CD14-positive monocyte (primary cell): Measurements from ENCODE around the gene RIT1. TPM values are rescaled to one million over a fixed set of nuclear protein-coding genes. Genes with fewer than 3 reads are reported as not detected.

ENCODE experiments used
- DNase-seq, 3 donors: peaks; one replicate each; pipeline ENCODE4 v3.0.0-alpha.2; 2011 to 2022
- H2AFZ ChIP-seq: 2 replicates; pipeline ENCODE4 v1.6.0; 2012; ENCODE audit warnings: mild to moderate bottlenecking, low read depth, low read length, inconsistent platforms; ENCODE audit not compliant: insufficient read depth, poor library complexity, severe bottlenecking
- H3K27ac ChIP-seq, 2 donors: 1 replicate in 1 of 2; 2 replicates in 1 of 2; pipeline ENCODE4 v1.5.1; 2012 to 2013; ENCODE audit warnings: low read length in 2 of 2, control low read depth in 1 of 2, inconsistent platforms in 1 of 2, low read depth in 1 of 2, mild to moderate bottlenecking in 1 of 2
- H3K27me3 ChIP-seq, 2 donors: one replicate each; pipeline versions ENCODE4 v1.6.0 to v1.6.1; 2011 to 2013; ENCODE audit warnings: low read length in 2 of 2; ENCODE audit not compliant: control insufficient read depth in 2 of 2, insufficient read depth in 2 of 2
- H3K36me3 ChIP-seq, 2 donors: replicated peaks in 1 of 2; 1 replicate in 1 of 2; 2 replicates in 1 of 2; pipeline versions ENCODE4 v1.5.1 to v1.6.1; 2012 to 2013; ENCODE audit warnings: low read length in 2 of 2, control low read depth in 1 of 2, inconsistent platforms in 1 of 2, mild to moderate bottlenecking in 1 of 2; ENCODE audit not compliant: insufficient read depth in 2 of 2, control insufficient read depth in 1 of 2
- H3K4me1 ChIP-seq, 2 donors: 1 replicate in 1 of 2; 2 replicates in 1 of 2; pipeline versions ENCODE4 v1.5.1 to v1.6.1; 2012 to 2013; ENCODE audit warnings: low read length in 2 of 2, control low read depth in 1 of 2, inconsistent platforms in 1 of 2, mild to moderate bottlenecking in 1 of 2, moderate library complexity in 1 of 2; ENCODE audit not compliant: insufficient read depth in 2 of 2, control insufficient read depth in 1 of 2
- H3K4me2 ChIP-seq: replicated peaks from 2 replicates; pipeline ENCODE3; 2012; ENCODE audit warnings: low read length, moderate library complexity, mild to moderate bottlenecking; ENCODE audit not compliant: poor library complexity, severe bottlenecking; ENCODE audit errors: extremely low read depth
- H3K4me3 ChIP-seq, 3 experiments: fragments of 200-600 bp in 1 of 3; sonication (generic) in 1 of 3; replicated peaks in 1 of 3; 1 replicate in 2 of 3; 2 replicates in 1 of 3; pipeline ENCODE4 v1.5.1; 2011 to 2013; ENCODE audit warnings: low read length in 3 of 3, mild to moderate bottlenecking in 3 of 3, control low read depth in 2 of 3, low read depth in 2 of 3, inconsistent platforms in 1 of 3, moderate library complexity in 1 of 3
- H3K79me2 ChIP-seq: 2 replicates; pipeline ENCODE4 v1.6.0; 2012; ENCODE audit warnings: mild to moderate bottlenecking, control low read depth, inconsistent platforms, low read length, moderate library complexity; ENCODE audit not compliant: insufficient read depth
- H3K9ac ChIP-seq: 2 replicates; pipeline ENCODE4 v1.6.0; 2017; ENCODE audit warnings: low read length, mild to moderate bottlenecking; ENCODE audit not compliant: insufficient read depth, poor library complexity, severe bottlenecking
- H3K9me3 ChIP-seq, 2 donors: replicated peaks in 1 of 2; 1 replicate in 1 of 2; 2 replicates in 1 of 2; pipeline versions ENCODE4 v1.5.1 to v1.6.1; 2012 to 2013; ENCODE audit warnings: low read length in 2 of 2, control low read depth in 1 of 2; ENCODE audit not compliant: control insufficient read depth in 1 of 2, insufficient read depth in 1 of 2
- H4K20me1 ChIP-seq: 2 replicates; pipeline ENCODE4 v1.6.0; 2012; ENCODE audit warnings: mild to moderate bottlenecking, low read length, control low read depth, moderate library complexity; ENCODE audit not compliant: insufficient read depth
- H3K27ac Mint-ChIP-seq, 7 donors: one replicate each; pipeline ENCODE4 v1.8.0; 2020; ENCODE audit warnings: mild to moderate bottlenecking in 7 of 7, mixed read lengths in 7 of 7, moderate library complexity in 6 of 7, inconsistent platforms in 2 of 7
- H3K27me3 Mint-ChIP-seq, 3 donors: one replicate each; pipeline ENCODE4 v1.8.0; 2021 to 2022; ENCODE audit warnings: low read depth in 3 of 3, mild to moderate bottlenecking in 3 of 3, mixed read lengths in 3 of 3, moderate library complexity in 3 of 3, inconsistent platforms in 1 of 3
- H3K36me3 Mint-ChIP-seq, 2 donors: one replicate each; pipeline ENCODE4 v1.8.0; 2020; ENCODE audit warnings: mixed read lengths in 2 of 2, inconsistent platforms in 1 of 2, mild to moderate bottlenecking in 1 of 2
- H3K4me1 Mint-ChIP-seq: one replicate; pipeline ENCODE4 v1.8.0; 2020; ENCODE audit warnings: mild to moderate bottlenecking, mixed read lengths
- H3K4me3 Mint-ChIP-seq, 2 donors: one replicate each; pipeline ENCODE4 v1.8.0; 2020; ENCODE audit warnings: mild to moderate bottlenecking in 2 of 2, mixed read lengths in 2 of 2, moderate library complexity in 1 of 2
- H3K9me3 Mint-ChIP-seq, 7 donors: one replicate each; pipeline ENCODE4 v1.8.0; 2020 to 2022; ENCODE audit warnings: mixed read lengths in 7 of 7, mild to moderate bottlenecking in 6 of 7, moderate library complexity in 6 of 7, inconsistent platforms in 2 of 7
- CTCF ChIP-seq: fragments of 200-600 bp; IDR thresholded peaks from one replicate; pipeline ENCODE4 v1.8.0; 2022; ENCODE audit warnings: antibody characterized with exemption, mild to moderate bottlenecking
- WGBS: methylation state at CpG from one replicate; pipeline ENCODE4 v1.1.5; 2013; ENCODE audit warnings: missing lambda C conversion rate; ENCODE audit not compliant: insufficient coverage; 5-methylcytosine and 5-hydroxymethylcytosine counted together
- intact Hi-C, 2 donors: fragments of 100-400 bp; cut with micrococcal nuclease; formaldehyde crosslinking; loops; one replicate each; pipeline versions ENCODE4 v1.15.0 to v1.15.1; 2023
- polyA plus RNA-seq, 3 donors: library from polyadenylated mRNA; depleted of rRNA in 1 of 3; unstranded in 2 of 3; stranded (reverse) in 1 of 3; fragments of 300-500 nt in 2 of 3; fragments of >200 nt in 1 of 3; fragmentation: Illumina TruSeq in 2 of 3; gene quantifications; 1 replicate in 2 of 3; 2 replicates in 1 of 3; pipeline ENCODE4 v1.2.3, GENCODE V29; 2012 to 2021

RIT1 gene
- polyA plus RNA-seq, 3 donors = 57.2 to 76.8 (median 69.6) TPM

- peaks cover 24 to 27% of the 10 kb centered on the region in 2 donors for H3K4me1 ChIP-seq
- peaks cover 24% of the 10 kb centered on the region for H4K20me1 ChIP-seq
- H3K4me3 ChIP-seq = peak overlapping the region in 1 of 3 experiments; percentile 95
- peak overlapping the region; percentile 95 to 99 (median 98) for H3K27ac Mint-ChIP-seq
- H3K79me2 ChIP-seq = peaks cover 41% of the 10 kb centered on the region
- DNase-seq = no peak
- peak overlapping the region; percentile 30 to 95 for H3K27ac ChIP-seq
- intact Hi-C loops = no loop called here
- 88% methylated on average over 5 of the region's 11 CpGs for WGBS
- H3K36me3 Mint-ChIP-seq = peaks cover 59 to 76% of the 10 kb centered on the region in 2 donors
- H3K9ac ChIP-seq = no peak overlapping the region
- no peak overlapping the region for H2AFZ ChIP-seq
- H3K27me3 ChIP-seq = no peaks in the 10 kb centered on the region
- H3K36me3 ChIP-seq = peaks cover 58 to 77% of the 10 kb centered on the region in 2 donors
- H3K9me3 ChIP-seq = no peaks in the 10 kb centered on the region
- no peaks in the 10 kb centered on the region for H3K27me3 Mint-ChIP-seq
- H3K9me3 Mint-ChIP-seq = no peaks in the 10 kb centered on the region
- H3K4me3 Mint-ChIP-seq = no peak overlapping the region
- H3K4me2 ChIP-seq = no peak overlapping the region
- H3K4me1 Mint-ChIP-seq = peaks cover 21% of the 10 kb centered on the region
- TF ChIP-seq CTCF = no peak
Observed at GRCh38 chr1:155912056-155912536, 947 bp upstream of the RIT1 start.

- Histone ChIP-seq H3K27me3 (no peaks in the 10 kb centered on the region), H2AFZ (no peak overlapping the region), H4K20me1 (peaks cover 31% of the 10 kb centered on the region), H3K9me3 (no peaks in the 10 kb centered on the region), H3K79me2 (peaks cover 47% of the 10 kb centered on the region), H3K4me1 (peaks cover 24 to 27% of the 10 kb centered on the region in 2 donors), H3K9ac (peak overlapping the region; percentile 83), H3K4me2 (peak overlapping the region; percentile 99), H3K4me3 (peak overlapping the region; percentile 89 to 99 (median 95)), H3K27ac (peak overlapping the region; percentile 95 to 96), H3K36me3 (peaks cover 53 to 77% of the 10 kb centered on the region in 2 donors)
- H3K4me1 Mint-ChIP-seq = peaks cover 21% of the 10 kb centered on the region
- peak; percentile 6 to 54 (median 25) for DNase-seq
- peak overlapping the region; percentile 95 to 99 (median 98) for H3K27ac Mint-ChIP-seq
- WGBS = 20% methylated on average over 6 of the region's 11 CpGs
- no peaks in the 10 kb centered on the region for H3K9me3 Mint-ChIP-seq
- intact Hi-C loops = loop anchor here in 1 of 2 donors (1.0 to 2.0 kb wide), 2 partner anchors 24 to 52 kb away; partner anchors contain the start of genes KHDC4 and SYT11
- no peaks in the 10 kb centered on the region for H3K27me3 Mint-ChIP-seq
- H3K36me3 Mint-ChIP-seq = peaks cover 52 to 77% of the 10 kb centered on the region in 2 donors
- H3K4me3 Mint-ChIP-seq = peak overlapping the region; percentile 94 to 96
- no peak for TF ChIP-seq CTCF
Observed at GRCh38 chr1:155910621-155911121, 478 bp downstream of the RIT1 start.
